ENCODE data around the gene CHID1. TPM values are rescaled to one million over a fixed set of nuclear protein-coding genes. Genes with fewer than 3 reads are reported as not detected.

The CHID1 gene
- total and polyA plus RNA-seq, 2 experiments from 2014 or later, result 54.1 to 67.3 TPM

GRCh38 chr11:908273-908672 lies 2.3 kb downstream of the CHID1 start:
- H3K4me3 Mint-ChIP-seq, result peak overlapping the region; percentile 20; the same call in 1 of the 3 replicates

More at GRCh38 chr11:908273-908672, 2.3 kb downstream of the CHID1 start:
- H3K4me1 Mint-ChIP-seq, result peaks cover 18% of the 10 kb centered on the region
- H3K27ac Mint-ChIP-seq, result no peak overlapping the region
- no peaks in the 10 kb centered on the region for H3K27me3 ChIP-seq (ENCODE audit: insufficient read depth)
- H3K9me3 Mint-ChIP-seq, result no peaks in the 10 kb centered on the region
- H3K4me1 ChIP-seq (ENCODE audit: insufficient read depth), result peaks cover 14% of the 10 kb centered on the region; the same call in 1 of the 2 replicates
- H3K79me2 ChIP-seq (replicated peaks; ENCODE audit: insufficient read depth), result peaks cover 47% of the 10 kb centered on the region
- no peak overlapping the region for H3K27ac ChIP-seq (ENCODE audit: low read depth)
- peaks cover under 1% of the 10 kb centered on the region for H3K36me3 ChIP-seq (ENCODE audit: insufficient read depth)
- TF ChIP-seq CREB1 (CRISPR knock-in tag; IDR thresholded peaks at IDR 0.05; ENCODE audit: low read depth) (no peak), POLR2AphosphoS5 (IDR thresholded peaks at IDR 0.05; ENCODE audit: low read depth) (no peak), JUNB (IDR thresholded peaks at IDR 0.05; ENCODE audit: unreplicated experiment) (no peak), ZNF114 (CRISPR knock-in tag; IDR thresholded peaks at IDR 0.05) (no peak), EZH2 (IDR thresholded peaks at IDR 0.05; ENCODE audit: low read depth, unreplicated experiment) (no peak), REST (IDR thresholded peaks at IDR 0.05; ENCODE audit: unreplicated experiment) (no peak), EZH2phosphoT487 (IDR thresholded peaks at IDR 0.05; ENCODE audit: unreplicated experiment) (no peak), CTCF (conservative IDR thresholded peaks at IDR 0.05; ENCODE audit: low read depth in 2 of 2) (no peak), STAT1 (IDR thresholded peaks at IDR 0.05; ENCODE audit: unreplicated experiment) (no peak), ZNF331 (CRISPR knock-in tag; IDR thresholded peaks at IDR 0.05; ENCODE audit: low read depth) (no peak), NANOG (IDR thresholded peaks at IDR 0.05; ENCODE audit: borderline replicate concordance) (no peak), ZNF462 (CRISPR knock-in tag; IDR thresholded peaks at IDR 0.05) (no peak)
- H3K4me3 ChIP-seq, result no peak overlapping the region
- H3F3A ChIP-seq (replicated peaks; ENCODE audit: low read depth), result peaks cover 21% of the 10 kb centered on the region; the same call in 1 of the 2 replicates
- no peak overlapping the region for H3K4me2 ChIP-seq
- H2AFZ ChIP-seq, result no peak overlapping the region
- H3K36me3 Mint-ChIP-seq (ENCODE audit: low read depth), result peaks cover 34% of the 10 kb centered on the region
- no peaks in the 10 kb centered on the region for H3K9me2 ChIP-seq (ENCODE audit: insufficient read depth)
- peaks cover 9% of the 10 kb centered on the region for H4K20me1 ChIP-seq (replicated peaks; ENCODE audit: insufficient read depth)
- ATAC-seq (no peak), DNase-seq (ENCODE audit: low spot score) (no peak)
- peaks cover 8% of the 10 kb centered on the region for H3K27me3 Mint-ChIP-seq (ENCODE audit: insufficient read depth, low read depth, poor library complexity)

Data from GM23338 (cell line).